Measurements from ENCODE around the gene KIRREL1. TPM values are rescaled to one million over a fixed set of nuclear protein-coding genes. Genes with fewer than 3 reads are reported as not detected.
A peak's percentile ranks its signal among the peaks of the same experiment; 100 is the strongest.

KIRREL1 gene
- total RNA-seq, 1 experiment from 2014 or later, result 42.4 TPM

- no peak overlapping the region for H3K4me3 Mint-ChIP-seq
- H3K27me3 Mint-ChIP-seq (ENCODE audit: low read depth), result no peaks in the 10 kb centered on the region
- ChIA-PET CTCF (interaction anchor here (0.7 to 9.5 kb wide), 8 partner anchors 8 to 114 kb away, joined by 5 to 443 read pairs (median 44); no protein-coding TSS in a partner anchor), POLR2A (no interaction called here)
- no peaks in the 10 kb centered on the region for H3K9me3 Mint-ChIP-seq
- H3K27ac Mint-ChIP-seq, result peak overlapping the region; percentile 39; the same call in 1 of the 2 replicates
- H3K4me1 Mint-ChIP-seq, result peaks cover 75% of the 10 kb centered on the region
- peak; percentile 14 for ATAC-seq
- DNase-seq (ENCODE audit: low spot score), result no peak
- TF ChIP-seq TCF7 (CRISPR knock-in tag; IDR thresholded peaks at IDR 0.05; ENCODE audit: low read depth) (no peak), FOXJ3 (CRISPR knock-in tag; IDR thresholded peaks at IDR 0.05; ENCODE audit: borderline replicate concordance) (no peak), MYBL2 (CRISPR knock-in tag; IDR thresholded peaks at IDR 0.05) (no peak), ERG (CRISPR knock-in tag; IDR thresholded peaks at IDR 0.05) (no peak), ZNF425 (CRISPR knock-in tag; conservative IDR thresholded peaks at IDR 0.05) (no peak)
- peaks cover 15% of the 10 kb centered on the region for H3K36me3 Mint-ChIP-seq
Observed at GRCh38 chr1:158098256-158098655, 104.8 kb downstream of the KIRREL1 start.

- ChIA-PET CTCF (interaction anchor here (1.0 to 9.5 kb wide), 3 partner anchors 12 to 22 kb away, joined by 4 to 443 read pairs (median 115); no protein-coding TSS in a partner anchor), POLR2A (no interaction called here)
- DNase-seq (ENCODE audit: low spot score) (no peak), ATAC-seq (no peak)
- Mint-ChIP-seq H3K4me1 (peaks cover 83% of the 10 kb centered on the region), H3K27me3 (ENCODE audit: low read depth) (no peaks in the 10 kb centered on the region), H3K36me3 (peaks cover 6% of the 10 kb centered on the region; the same call in 1 of the 2 replicates), H3K27ac (no peak overlapping the region), H3K9me3 (no peaks in the 10 kb centered on the region), H3K4me3 (no peak overlapping the region)
- TF ChIP-seq ZNF423 (CRISPR knock-in tag; IDR thresholded peaks at IDR 0.05), result no peak
- no peak for TF ChIP-seq MXD4 (CRISPR knock-in tag; IDR thresholded peaks at IDR 0.05; ENCODE audit: borderline replicate concordance)
- no peak for TF ChIP-seq ZNF671 (CRISPR knock-in tag; IDR thresholded peaks at IDR 0.05)
- TF ChIP-seq ZNF219 (CRISPR knock-in tag; IDR thresholded peaks at IDR 0.05; ENCODE audit: borderline replicate concordance), result no peak
Observed at GRCh38 chr1:158099185-158099584, 105.7 kb downstream of the KIRREL1 start.

GRCh38 chr1:158100498-158100897 is 107.1 kb downstream of the KIRREL1 start:
- peaks cover 2% of the 10 kb centered on the region; the same call in 1 of the 2 replicates for H3K36me3 Mint-ChIP-seq
- ChIA-PET CTCF (interaction anchor here (0.7 to 14.7 kb wide), 3 partner anchors 20 to 109 kb away, joined by 3 to 443 read pairs (median 347); no protein-coding TSS in a partner anchor), POLR2A (no interaction called here)
- no peaks in the 10 kb centered on the region for H3K27me3 Mint-ChIP-seq (ENCODE audit: low read depth)
- peaks cover 95% of the 10 kb centered on the region for H3K4me1 Mint-ChIP-seq
- H3K9me3 Mint-ChIP-seq, result no peaks in the 10 kb centered on the region
- ATAC-seq (no peak), DNase-seq (ENCODE audit: low spot score) (no peak)
- H3K27ac Mint-ChIP-seq, result peak overlapping the region; percentile 20; the same call in 1 of the 2 replicates
- H3K4me3 Mint-ChIP-seq, result no peak overlapping the region
- TF ChIP-seq AR (CRISPR knock-in tag; IDR thresholded peaks at IDR 0.05) (no peak), ZNF423 (CRISPR knock-in tag; IDR thresholded peaks at IDR 0.05) (no peak), CREM (CRISPR knock-in tag; IDR thresholded peaks at IDR 0.05) (no peak), SOX15 (CRISPR knock-in tag; IDR thresholded peaks at IDR 0.05) (no peak), RELA (CRISPR knock-in tag; IDR thresholded peaks at IDR 0.05; ENCODE audit: borderline replicate concordance) (no peak), EMX1 (CRISPR knock-in tag; IDR thresholded peaks at IDR 0.05) (no peak), FOXK1 (CRISPR knock-in tag; IDR thresholded peaks at IDR 0.05) (no peak), ZNF138 (CRISPR knock-in tag; conservative IDR thresholded peaks at IDR 0.05) (no peak), AFF4 (CRISPR knock-in tag; IDR thresholded peaks at IDR 0.05; ENCODE audit: borderline replicate concordance) (no peak), ZNF232 (CRISPR knock-in tag; IDR thresholded peaks at IDR 0.05) (no peak), STAT6 (CRISPR knock-in tag; conservative IDR thresholded peaks at IDR 0.05; ENCODE audit: low read depth) (no peak)

Data from WTC11 (cell line).